Neural progenitor cell (in vitro differentiated cells): ENCODE measurements around the gene FBLN2. TPM values are rescaled to one million over a fixed set of nuclear protein-coding genes. Genes with fewer than 3 reads are reported as not detected.

Experiments
- DNase-seq: peaks from one replicate; pipeline ENCODE4 v3.0.0-alpha.2; 2016; ENCODE audit warnings: low spot score
- H2AFZ ChIP-seq: fragments of 200-600 bp; sonication (generic); replicated peaks from 2 replicates; pipeline ENCODE4 v1.6.1; 2016; ENCODE audit warnings: antibody characterized with exemption
- H3F3A ChIP-seq: fragments of 200-600 bp; sonication (generic); 2 replicates; pipeline ENCODE4 v1.6.1; 2016; ENCODE audit warnings: antibody characterized with exemption, low read depth
- H3K27ac ChIP-seq: fragments of 200-600 bp; sonication (generic); 2 replicates; pipeline ENCODE4 v1.5.1; 2016; ENCODE audit warnings: mild to moderate bottlenecking
- H3K27me3 ChIP-seq: fragments of 200-600 bp; sonication (generic); 2 replicates; pipeline ENCODE4 v1.6.1; 2016; ENCODE audit warnings: mild to moderate bottlenecking, moderate library complexity
- H3K36me3 ChIP-seq: fragments of 200-600 bp; sonication (generic); 2 replicates; pipeline ENCODE4 v1.5.1; 2016
- H3K4me1 ChIP-seq: fragments of 200-600 bp; sonication (generic); 2 replicates; pipeline ENCODE4 v1.6.1; 2016; ENCODE audit warnings: mixed run types
- H3K4me2 ChIP-seq: fragments of 200-600 bp; sonication (generic); 2 replicates; pipeline ENCODE4 v1.6.1; 2016
- H3K4me3 ChIP-seq: fragments of 200-600 bp; sonication (generic); 2 replicates; pipeline ENCODE4 v1.5.1; 2016
- H3K79me2 ChIP-seq: fragments of 200-600 bp; sonication (generic); 2 replicates; pipeline ENCODE4 v1.6.1; 2016; ENCODE audit warnings: low read depth
- H3K9ac ChIP-seq: fragments of 200-600 bp; sonication (generic); 2 replicates; pipeline ENCODE4 v1.6.1; 2016
- H3K9me3 ChIP-seq: fragments of 200-600 bp; sonication (generic); 2 replicates; pipeline ENCODE4 v1.5.1; 2016; ENCODE audit warnings: low read depth
- H4K20me1 ChIP-seq: fragments of 200-600 bp; sonication (generic); 2 replicates; pipeline ENCODE4 v1.6.1; 2016; ENCODE audit warnings: low read depth
- H3K27ac Mint-ChIP-seq: 3 replicates; pipeline ENCODE4 v1.8.0; 2021; ENCODE audit warnings: mixed read lengths
- H3K27me3 Mint-ChIP-seq: 2 replicates; pipeline ENCODE4 v1.8.0; 2022; ENCODE audit warnings: low read depth, mild to moderate bottlenecking, inconsistent platforms, moderate library complexity, mixed read lengths; ENCODE audit not compliant: insufficient read depth
- H3K36me3 Mint-ChIP-seq: 3 replicates; pipeline ENCODE4 v1.8.0; 2021; ENCODE audit warnings: mixed read lengths
- H3K4me1 Mint-ChIP-seq: 3 replicates; pipeline ENCODE4 v1.8.0; 2021; ENCODE audit warnings: mixed read lengths
- H3K4me3 Mint-ChIP-seq: 3 replicates; pipeline ENCODE4 v1.8.0; 2021; ENCODE audit warnings: mild to moderate bottlenecking, moderate library complexity, mixed read lengths
- H3K9me3 Mint-ChIP-seq: 3 replicates; pipeline ENCODE4 v1.8.0; 2020; ENCODE audit warnings: mixed read lengths
- EZH2 ChIP-seq: fragments of 200-600 bp; sonication (generic); IDR thresholded peaks from 2 replicates; pipeline ENCODE4 v1.6.1; 2017; ENCODE audit warnings: antibody characterized with exemption, mild to moderate bottlenecking, moderate library complexity
- EZH2phosphoT487 ChIP-seq: fragments of 200-600 bp; sonication (generic); IDR thresholded peaks from 2 replicates; pipeline ENCODE4 v1.6.1; 2017; ENCODE audit warnings: antibody characterized with exemption
- total RNA-seq: library from RNA; depleted of rRNA; stranded (reverse); fragments of >200 nt; gene quantifications from 2 replicates; pipeline ENCODE4 v1.2.3, GENCODE V29; 2015; ENCODE audit warnings: low replicate concordance
- TF ChIP-seq, protein P1 (sequence below): fragments of 200-600 bp; sonication (generic); IDR thresholded peaks from 2 replicates; pipeline ENCODE4 v1.5.1; 2017; ENCODE audit warnings: antibody characterized with exemption, mild to moderate bottlenecking

FBLN2 gene
- total RNA-seq, 1 donor from 2014 or later, result 15.9 TPM

DNA sequence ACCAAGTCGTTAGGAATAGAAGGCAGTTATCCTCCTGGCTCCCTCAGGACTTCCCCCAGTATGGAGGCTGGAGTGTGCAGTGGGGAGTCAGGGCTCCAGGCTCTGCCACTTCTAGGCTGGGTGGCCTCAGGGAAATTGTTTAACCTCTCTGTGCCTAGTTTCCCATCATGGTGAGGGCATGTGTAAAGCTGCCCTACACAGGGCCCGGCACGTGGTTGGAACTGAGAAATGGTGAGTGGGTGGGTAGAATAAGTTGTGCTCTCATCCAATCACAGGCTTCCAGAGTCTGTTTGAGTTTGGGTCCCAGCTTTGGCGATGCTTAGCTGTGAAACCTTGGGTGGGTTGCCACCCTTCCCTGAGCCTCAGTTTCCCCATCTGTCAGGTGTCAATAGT lies 117.3 kb downstream of the FBLN2 start:
- H3K4me1 ChIP-seq, result no peaks in the 10 kb centered on the region
- Mint-ChIP-seq H3K27ac (no peak overlapping the region), H3K9me3 (no peaks in the 10 kb centered on the region), H3K36me3 (no peaks in the 10 kb centered on the region), H3K4me3 (no peak overlapping the region), H3K27me3 (peaks cover 10% of the 10 kb centered on the region), H3K4me1 (no peaks in the 10 kb centered on the region)
- TF ChIP-seq EZH2, result no peak
- no peak for TF ChIP-seq EZH2phosphoT487
- H4K20me1 ChIP-seq, result no peaks in the 10 kb centered on the region
- no peaks in the 10 kb centered on the region for H3K9me3 ChIP-seq
- no peaks in the 10 kb centered on the region for H3K79me2 ChIP-seq
- no peak for DNase-seq
- H3K4me3 ChIP-seq, result no peak overlapping the region
- H2AFZ ChIP-seq, result no peak overlapping the region
- no peaks in the 10 kb centered on the region for H3K36me3 ChIP-seq
- H3K27ac ChIP-seq, result no peak overlapping the region
- no peak overlapping the region for H3K4me2 ChIP-seq
- H3F3A ChIP-seq, result no peaks in the 10 kb centered on the region
- no peak overlapping the region for H3K9ac ChIP-seq
- H3K27me3 ChIP-seq, result no peaks in the 10 kb centered on the region

GRCh38 chr3:13666781-13667709 lies 118.1 kb downstream of the FBLN2 start:
- no peaks in the 10 kb centered on the region for H3K36me3 ChIP-seq
- Mint-ChIP-seq H3K4me1 (peaks cover 7% of the 10 kb centered on the region), H3K36me3 (no peaks in the 10 kb centered on the region), H3K27me3 (peaks cover 5% of the 10 kb centered on the region), H3K27ac (peak overlapping the region; percentile 3), H3K9me3 (no peaks in the 10 kb centered on the region), H3K4me3 (no peak overlapping the region)
- no peak for DNase-seq
- no peak overlapping the region for H3K4me3 ChIP-seq
- H3K27ac ChIP-seq, result no peak overlapping the region
- H2AFZ ChIP-seq, result no peak overlapping the region
- no peaks in the 10 kb centered on the region for H3K79me2 ChIP-seq
- no peak overlapping the region for H3K9ac ChIP-seq
- no peaks in the 10 kb centered on the region for H3K27me3 ChIP-seq
- no peaks in the 10 kb centered on the region for H3K9me3 ChIP-seq
- H3K4me2 ChIP-seq, result no peak overlapping the region
- TF ChIP-seq, protein P1, sequence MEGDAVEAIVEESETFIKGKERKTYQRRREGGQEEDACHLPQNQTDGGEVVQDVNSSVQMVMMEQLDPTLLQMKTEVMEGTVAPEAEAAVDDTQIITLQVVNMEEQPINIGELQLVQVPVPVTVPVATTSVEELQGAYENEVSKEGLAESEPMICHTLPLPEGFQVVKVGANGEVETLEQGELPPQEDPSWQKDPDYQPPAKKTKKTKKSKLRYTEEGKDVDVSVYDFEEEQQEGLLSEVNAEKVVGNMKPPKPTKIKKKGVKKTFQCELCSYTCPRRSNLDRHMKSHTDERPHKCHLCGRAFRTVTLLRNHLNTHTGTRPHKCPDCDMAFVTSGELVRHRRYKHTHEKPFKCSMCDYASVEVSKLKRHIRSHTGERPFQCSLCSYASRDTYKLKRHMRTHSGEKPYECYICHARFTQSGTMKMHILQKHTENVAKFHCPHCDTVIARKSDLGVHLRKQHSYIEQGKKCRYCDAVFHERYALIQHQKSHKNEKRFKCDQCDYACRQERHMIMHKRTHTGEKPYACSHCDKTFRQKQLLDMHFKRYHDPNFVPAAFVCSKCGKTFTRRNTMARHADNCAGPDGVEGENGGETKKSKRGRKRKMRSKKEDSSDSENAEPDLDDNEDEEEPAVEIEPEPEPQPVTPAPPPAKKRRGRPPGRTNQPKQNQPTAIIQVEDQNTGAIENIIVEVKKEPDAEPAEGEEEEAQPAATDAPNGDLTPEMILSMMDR, result no peak
- no peak for TF ChIP-seq EZH2phosphoT487
- TF ChIP-seq EZH2, result no peak
- no peaks in the 10 kb centered on the region for H3K4me1 ChIP-seq
- no peaks in the 10 kb centered on the region for H4K20me1 ChIP-seq
- no peaks in the 10 kb centered on the region for H3F3A ChIP-seq

DNA sequence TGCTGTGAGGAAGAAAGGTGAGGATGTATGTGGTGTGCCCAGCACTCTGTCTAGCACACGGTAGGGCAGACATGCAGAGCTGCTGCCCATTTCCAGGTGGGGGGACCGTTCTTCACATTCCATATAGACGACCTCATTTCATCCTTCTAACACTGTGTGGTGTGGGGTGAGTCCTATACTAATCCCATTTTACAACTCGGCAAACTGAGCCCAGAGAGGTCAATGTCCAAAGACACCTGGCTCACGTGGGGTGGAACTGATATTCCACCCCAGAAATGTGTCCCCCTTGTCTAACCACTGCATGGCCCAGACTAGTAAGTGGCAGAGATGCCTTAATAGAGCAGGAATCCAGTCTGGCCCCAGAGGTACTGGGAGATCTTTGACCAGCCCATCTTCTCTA lies 119.2 kb downstream of the FBLN2 start:
- no peaks in the 10 kb centered on the region for H3K9me3 ChIP-seq
- Mint-ChIP-seq H3K9me3 (no peaks in the 10 kb centered on the region), H3K4me3 (no peak overlapping the region), H3K36me3 (no peaks in the 10 kb centered on the region), H3K4me1 (peaks cover 7% of the 10 kb centered on the region), H3K27me3 (peaks cover 7% of the 10 kb centered on the region), H3K27ac (no peak overlapping the region)
- no peak overlapping the region for H3K27ac ChIP-seq
- no peaks in the 10 kb centered on the region for H3K27me3 ChIP-seq
- H3K79me2 ChIP-seq, result no peaks in the 10 kb centered on the region
- no peaks in the 10 kb centered on the region for H3F3A ChIP-seq
- no peak overlapping the region for H3K4me2 ChIP-seq
- no peak overlapping the region for H3K9ac ChIP-seq
- H3K4me1 ChIP-seq, result no peaks in the 10 kb centered on the region
- H3K36me3 ChIP-seq, result no peaks in the 10 kb centered on the region
- no peak overlapping the region for H3K4me3 ChIP-seq
- no peak for DNase-seq
- H4K20me1 ChIP-seq, result no peaks in the 10 kb centered on the region
- no peak overlapping the region for H2AFZ ChIP-seq
- no peak for TF ChIP-seq EZH2phosphoT487
- TF ChIP-seq EZH2, result no peak
- TF ChIP-seq, protein P1, result no peak

DNA sequence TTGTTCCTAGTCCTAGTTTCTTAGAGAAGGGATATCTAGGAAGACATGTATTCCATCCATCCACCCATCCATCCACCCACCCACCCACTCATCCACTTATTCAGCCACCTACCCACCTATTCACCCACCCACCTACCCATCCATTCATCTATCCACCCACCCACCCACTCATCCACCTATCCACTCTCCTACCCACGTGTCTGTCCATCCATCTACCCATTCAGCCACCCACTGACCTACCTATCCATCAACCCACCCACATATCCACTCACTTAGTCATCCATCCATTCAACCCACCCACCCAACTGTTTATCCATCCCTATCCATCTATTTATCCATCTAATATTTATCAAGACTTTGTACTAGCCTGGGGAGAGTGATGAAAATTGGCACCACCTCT lies 120.5 kb downstream of the FBLN2 start:
- Mint-ChIP-seq H3K9me3 (no peaks in the 10 kb centered on the region), H3K4me1 (peaks cover 14% of the 10 kb centered on the region), H3K36me3 (no peaks in the 10 kb centered on the region), H3K27ac (no peak overlapping the region), H3K27me3 (peaks cover 7% of the 10 kb centered on the region), H3K4me3 (no peak overlapping the region)
- no peak overlapping the region for H3K4me2 ChIP-seq
- DNase-seq, result no peak
- no peaks in the 10 kb centered on the region for H3K36me3 ChIP-seq
- H3K9ac ChIP-seq, result no peak overlapping the region
- H3K4me3 ChIP-seq, result no peak overlapping the region
- no peaks in the 10 kb centered on the region for H3K27me3 ChIP-seq
- H3K9me3 ChIP-seq, result no peaks in the 10 kb centered on the region
- no peaks in the 10 kb centered on the region for H3K4me1 ChIP-seq
- H2AFZ ChIP-seq, result no peak overlapping the region
- H4K20me1 ChIP-seq, result no peaks in the 10 kb centered on the region
- TF ChIP-seq EZH2phosphoT487 (no peak), EZH2 (no peak)
- TF ChIP-seq, protein P1, result no peak
- no peak overlapping the region for H3K27ac ChIP-seq
- no peaks in the 10 kb centered on the region for H3F3A ChIP-seq
- H3K79me2 ChIP-seq, result no peaks in the 10 kb centered on the region
